CD4-positive, alpha-beta T cell treated with Interferon alpha-2 for 1 hour (primary cell): ENCODE data around the gene RBM10.
"Not testable (repeated sequence)": the region's sequence is repeated elsewhere in the genome, so short reads cannot be mapped to it uniquely, and the experiment has no call there.

Experiments used
- DNase-seq, 2 donors: peaks; one replicate each; pipeline ENCODE4 v3.0.0-alpha.2; 2020 to 2022

Gene RBM10

GRCh38 chrX:47144626-47145394 lies at the start of gene RBM10, which contains the start of gene NDUFB11:
RBM10 (plus strand) TSS chrX:47145221; CDS start chrX:47147482, 2,261 bp downstream.
NDUFB11 (minus strand) TSS chrX:47144702; CDS start chrX:47144679, 23 bp downstream.
- DNase-seq, result peak; percentile 93 to 94

GRCh38 chrX:47097018-47097417 lies 48.0 kb upstream of the RBM10 start:
- no peak for DNase-seq

- DNase-seq, result no peak
Observed at GRCh38 chrX:47098338-47099094, 46.5 kb upstream of the RBM10 start.

GRCh38 chrX:47101206-47101605 lies 43.8 kb upstream of the RBM10 start:
- no peak for DNase-seq

- not testable (repeated sequence) for DNase-seq
Observed at GRCh38 chrX:47110936-47111615, 33.9 kb upstream of the RBM10 start.

- DNase-seq, result no peak
Observed at GRCh38 chrX:47112316-47112954, 32.6 kb upstream of the RBM10 start.

GRCh38 chrX:47116551-47117110 lies 28.4 kb upstream of the RBM10 start:
- not testable (repeated sequence) for DNase-seq

GRCh38 chrX:47124466-47124865 lies 20.6 kb upstream of the RBM10 start:
- DNase-seq, result not testable (repeated sequence)

- peak; percentile 92 to 95 for DNase-seq
Observed at GRCh38 chrX:47129157-47129898, 15.7 kb upstream of the RBM10 start.

GRCh38 chrX:47129899-47130358 lies 15.1 kb upstream of the RBM10 start:
- DNase-seq, result no peak

- DNase-seq, result no peak
Observed at GRCh38 chrX:47133493-47133892, 11.5 kb upstream of the RBM10 start.

- not testable (repeated sequence) for DNase-seq
Observed at GRCh38 chrX:47135650-47136049, 9.4 kb upstream of the RBM10 start.

GRCh38 chrX:47138171-47138570 lies 6.8 kb upstream of the RBM10 start:
- no peak for DNase-seq

GRCh38 chrX:47143894-47144625 lies 961 bp upstream of the RBM10 start:
- DNase-seq, result peak in 1 of 2 donors; percentile 33

GRCh38 chrX:47145395-47146120 lies 537 bp downstream of the RBM10 start:
- no peak for DNase-seq

- DNase-seq, result no peak
Observed at GRCh38 chrX:47146121-47146935, 1.3 kb downstream of the RBM10 start.

- no peak for DNase-seq
Observed at GRCh38 chrX:47146936-47147859, 2.2 kb downstream of the RBM10 start.

- DNase-seq, result no peak
Observed at GRCh38 chrX:47148946-47149345, 3.9 kb downstream of the RBM10 start.
